Keratinocyte (primary cell): ENCODE results near the gene SELENON. TPM values are rescaled to one million over a fixed set of nuclear protein-coding genes. Genes with fewer than 3 reads are reported as not detected.

ENCODE experiments used
- DNase-seq: peaks from one replicate; pipeline ENCODE4 v3.0.0-alpha.2; 2011; ENCODE audit warnings: low read depth, missing footprints, low spot score
- FAIRE-seq: peaks from 2 replicates; lab custom pipeline; 2011; peaks lifted over from hg19 to GRCh38; lab: Jason Lieb, UNC
- H2AFZ ChIP-seq: 2 replicates; pipeline ENCODE4 v1.6.0; 2012; ENCODE audit warnings: low read length, control low read depth, inconsistent platforms; ENCODE audit not compliant: control insufficient read depth
- H3K27ac ChIP-seq: 2 replicates; pipeline ENCODE4 v1.5.1; 2011; ENCODE audit warnings: low read length; ENCODE audit not compliant: control insufficient read depth, insufficient read depth
- H3K27me3 ChIP-seq: 3 replicates; pipeline ENCODE4 v1.6.0; 2011; ENCODE audit warnings: low read length; ENCODE audit not compliant: control insufficient read depth, insufficient read depth; ENCODE audit errors: extremely low read depth
- H3K36me3 ChIP-seq, 2 experiments: 2 replicates in 1 of 2; 3 replicates in 1 of 2; pipeline ENCODE4 v1.5.1; 2011; ENCODE audit warnings: low read length in 2 of 2, mild to moderate bottlenecking in 1 of 2; ENCODE audit not compliant: control insufficient read depth in 2 of 2, insufficient read depth in 2 of 2; ENCODE audit errors: extremely low read depth in 1 of 2
- H3K4me1 ChIP-seq: 3 replicates; pipeline ENCODE4 v1.5.1; 2011; ENCODE audit warnings: low read length; ENCODE audit not compliant: control insufficient read depth, insufficient read depth; ENCODE audit errors: extremely low read depth
- H3K4me2 ChIP-seq: 3 replicates; pipeline ENCODE4 v1.6.0; 2011; ENCODE audit warnings: low read depth, low read length; ENCODE audit not compliant: control insufficient read depth, insufficient read depth; ENCODE audit errors: extremely low read depth
- H3K4me3 ChIP-seq, 3 experiments: fragments of 200-600 bp in 1 of 3; sonication (generic) in 1 of 3; 2 replicates in 2 of 3; 3 replicates in 1 of 3; pipeline ENCODE4 v1.5.1; 2011 to 2016; ENCODE audit warnings: low read length in 3 of 3, mild to moderate bottlenecking in 3 of 3, control low read depth in 2 of 3, inconsistent platforms in 1 of 3, low read depth in 1 of 3, mixed read lengths in 1 of 3, mixed run types in 1 of 3, moderate library complexity in 1 of 3; ENCODE audit not compliant: control insufficient read depth in 2 of 3, insufficient read depth in 2 of 3; ENCODE audit errors: extremely low read depth in 1 of 3
- H3K79me2 ChIP-seq: 2 replicates; pipeline ENCODE4 v1.6.0; 2012; ENCODE audit warnings: low read length; ENCODE audit not compliant: control insufficient read depth, insufficient read depth
- H3K9ac ChIP-seq: 3 replicates; pipeline ENCODE4 v1.6.0; 2011; ENCODE audit warnings: low read length; ENCODE audit not compliant: control insufficient read depth, insufficient read depth; ENCODE audit errors: extremely low read depth
- H3K9me1 ChIP-seq: 3 replicates; pipeline ENCODE4 v1.6.0; 2011; ENCODE audit warnings: low read length; ENCODE audit not compliant: control insufficient read depth, insufficient read depth; ENCODE audit errors: extremely low read depth
- H3K9me3 ChIP-seq: 2 replicates; pipeline ENCODE4 v1.5.1; 2012; ENCODE audit warnings: low read depth, low read length; ENCODE audit not compliant: control insufficient read depth
- H4K20me1 ChIP-seq: 3 replicates; pipeline ENCODE4 v1.6.0; 2011; ENCODE audit warnings: low read length; ENCODE audit not compliant: control insufficient read depth, insufficient read depth; ENCODE audit errors: extremely low read depth
- EZH2 ChIP-seq: IDR thresholded peaks from one replicate; pipeline ENCODE4 v1.6.1; 2012; ENCODE audit warnings: inconsistent platforms, mild to moderate bottlenecking, low read length, moderate library complexity
- dilution Hi-C: fragments of 300-500 bp; cut with MboI; formaldehyde crosslinking; loops from one replicate; pipeline ENCODE4 v1.7.0; 2020; ENCODE audit warnings: low sequenced_read_pairs; ENCODE audit not compliant: extremely low pct_ligation_motif_present
- polyA plus RNA-seq, 5 experiments: library from polyadenylated mRNA; depleted of rRNA in 3 of 5; stranded (reverse) in 3 of 5; stranded (forward) in 1 of 5; unstranded in 1 of 5; fragments of >200 nt; gene quantifications; 1 replicate in 1 of 5; 2 replicates in 3 of 5; 3 replicates in 1 of 5; pipeline versions ENCODE4 v1.2.1 to v1.2.3, GENCODE V29; 2011 to 2012; ENCODE audit warnings: missing spikeins in 2 of 5, low read depth in 1 of 5, low replicate concordance in 1 of 5
- TF ChIP-seq, protein P1 (sequence below), 3 experiments: IDR thresholded peaks in 1 of 3; conservative IDR thresholded peaks in 1 of 3; optimal IDR thresholded peaks in 1 of 3; 2 replicates in 2 of 3; 3 replicates in 1 of 3; pipeline versions ENCODE3 to v1.5.1; 2011; ENCODE audit warnings: low read length in 3 of 3, mild to moderate bottlenecking in 3 of 3, moderate library complexity in 2 of 3, control low read depth in 1 of 3, inconsistent platforms in 1 of 3; ENCODE audit not compliant: insufficient read depth in 2 of 3; ENCODE audit errors: extremely low read depth in 1 of 3

Gene SELENON
- polyA plus RNA-seq, 1 donor (not counting 4 experiments of a cell fraction or from before 2014, with no cell fraction given), result 15.4 TPM

GRCh38 chr1:25843483-25843882 is 43.5 kb downstream of the SELENON start:
- Histone ChIP-seq H3K4me3 (no peak overlapping the region), H3K4me2 (no peak overlapping the region), H3K36me3 (no peaks in the 10 kb centered on the region), H3K9ac (no peak overlapping the region), H3K27ac (no peak overlapping the region), H4K20me1 (no peaks in the 10 kb centered on the region), H3K9me1 (no peaks in the 10 kb centered on the region), H3K27me3 (no peaks in the 10 kb centered on the region), H3K9me3 (no peaks in the 10 kb centered on the region), H3K4me1 (no peaks in the 10 kb centered on the region), H3K79me2 (peaks cover 56% of the 10 kb centered on the region), H2AFZ (no peak overlapping the region)
- dilution Hi-C loops, result no loop called here
- FAIRE-seq (no peak), DNase-seq (no peak)
- TF ChIP-seq, protein P1, sequence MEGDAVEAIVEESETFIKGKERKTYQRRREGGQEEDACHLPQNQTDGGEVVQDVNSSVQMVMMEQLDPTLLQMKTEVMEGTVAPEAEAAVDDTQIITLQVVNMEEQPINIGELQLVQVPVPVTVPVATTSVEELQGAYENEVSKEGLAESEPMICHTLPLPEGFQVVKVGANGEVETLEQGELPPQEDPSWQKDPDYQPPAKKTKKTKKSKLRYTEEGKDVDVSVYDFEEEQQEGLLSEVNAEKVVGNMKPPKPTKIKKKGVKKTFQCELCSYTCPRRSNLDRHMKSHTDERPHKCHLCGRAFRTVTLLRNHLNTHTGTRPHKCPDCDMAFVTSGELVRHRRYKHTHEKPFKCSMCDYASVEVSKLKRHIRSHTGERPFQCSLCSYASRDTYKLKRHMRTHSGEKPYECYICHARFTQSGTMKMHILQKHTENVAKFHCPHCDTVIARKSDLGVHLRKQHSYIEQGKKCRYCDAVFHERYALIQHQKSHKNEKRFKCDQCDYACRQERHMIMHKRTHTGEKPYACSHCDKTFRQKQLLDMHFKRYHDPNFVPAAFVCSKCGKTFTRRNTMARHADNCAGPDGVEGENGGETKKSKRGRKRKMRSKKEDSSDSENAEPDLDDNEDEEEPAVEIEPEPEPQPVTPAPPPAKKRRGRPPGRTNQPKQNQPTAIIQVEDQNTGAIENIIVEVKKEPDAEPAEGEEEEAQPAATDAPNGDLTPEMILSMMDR (optimal IDR thresholded peaks at IDR 0.05 in 1 of 3, IDR thresholded peaks at IDR 0.05 in 1 of 3, conservative IDR thresholded peaks at IDR 0.05 in 1 of 3; ENCODE audit: extremely low read depth in 1 of 3, insufficient read depth in 2 of 3, low read length in 3 of 3), result no peak

- TF ChIP-seq, protein P1 (optimal IDR thresholded peaks at IDR 0.05 in 1 of 3, IDR thresholded peaks at IDR 0.05 in 1 of 3, conservative IDR thresholded peaks at IDR 0.05 in 1 of 3; ENCODE audit: extremely low read depth in 1 of 3, insufficient read depth in 2 of 3, low read length in 3 of 3), result no peak
- no peak for TF ChIP-seq EZH2
- Histone ChIP-seq H3K4me1 (peaks cover 3% of the 10 kb centered on the region), H3K4me3 (no peak overlapping the region), H3K27ac (no peak overlapping the region), H3K9me3 (no peaks in the 10 kb centered on the region), H3K79me2 (peaks cover 60% of the 10 kb centered on the region), H4K20me1 (peaks cover 2% of the 10 kb centered on the region), H2AFZ (no peak overlapping the region), H3K4me2 (no peak overlapping the region), H3K9me1 (no peaks in the 10 kb centered on the region), H3K9ac (no peak overlapping the region), H3K36me3 (no peaks in the 10 kb centered on the region), H3K27me3 (no peaks in the 10 kb centered on the region)
- DNase-seq (no peak), FAIRE-seq (no peak)
- dilution Hi-C loops, result no loop called here
These were observed 44.7 kb downstream of the SELENON start for GRCh38 chr1:25844536-25845337.
